HS-5 (cell line): Measurements from ENCODE around the gene ADAT1.

Experiments
- DNase-seq: peaks from one replicate; pipeline ENCODE4 v3.0.0-alpha.2; 2012; ENCODE audit warnings: low read depth

Gene ADAT1

DNA sequence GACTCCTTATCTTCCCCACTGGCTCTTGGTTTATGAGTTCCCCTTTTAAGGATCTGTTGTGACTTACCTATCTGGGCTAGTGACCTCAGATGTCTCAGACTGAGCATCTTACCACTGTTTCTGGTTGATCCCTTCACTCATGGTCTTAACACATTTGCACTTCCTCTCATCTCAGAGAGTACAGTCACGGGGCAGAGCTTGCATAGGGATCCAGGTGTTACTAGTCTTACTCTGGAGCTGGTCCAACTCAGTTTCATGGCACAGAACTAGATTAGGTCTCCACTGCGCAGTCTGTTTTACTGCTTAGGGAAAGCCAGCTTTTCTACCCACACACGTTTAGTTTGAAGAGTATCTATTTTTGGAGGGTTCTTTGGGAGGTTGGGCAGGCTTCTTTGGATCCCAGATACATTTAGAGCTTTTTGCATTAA is 46.7 kb downstream of the ADAT1 start:
- no peak for DNase-seq

DNA sequence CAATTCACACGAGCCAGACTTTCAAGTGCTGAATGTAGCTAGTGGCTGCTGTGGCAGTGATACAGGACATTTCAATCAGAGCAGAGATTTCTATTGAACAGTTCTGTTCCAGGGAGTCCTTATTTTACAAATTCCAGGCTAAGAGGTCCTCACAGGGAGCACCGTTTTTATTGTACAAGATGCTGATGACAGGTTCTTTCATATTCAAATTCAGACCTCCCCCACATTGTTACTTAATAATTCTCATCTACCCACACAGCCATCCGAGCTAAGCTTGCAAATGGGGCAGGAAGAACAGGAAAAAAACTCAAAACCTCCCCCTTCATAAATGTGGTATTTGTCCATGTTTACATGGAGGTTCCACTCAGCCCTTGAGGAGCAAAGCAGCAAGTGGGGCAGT is 47.1 kb downstream of the ADAT1 start:
- DNase-seq: no peak

DNA sequence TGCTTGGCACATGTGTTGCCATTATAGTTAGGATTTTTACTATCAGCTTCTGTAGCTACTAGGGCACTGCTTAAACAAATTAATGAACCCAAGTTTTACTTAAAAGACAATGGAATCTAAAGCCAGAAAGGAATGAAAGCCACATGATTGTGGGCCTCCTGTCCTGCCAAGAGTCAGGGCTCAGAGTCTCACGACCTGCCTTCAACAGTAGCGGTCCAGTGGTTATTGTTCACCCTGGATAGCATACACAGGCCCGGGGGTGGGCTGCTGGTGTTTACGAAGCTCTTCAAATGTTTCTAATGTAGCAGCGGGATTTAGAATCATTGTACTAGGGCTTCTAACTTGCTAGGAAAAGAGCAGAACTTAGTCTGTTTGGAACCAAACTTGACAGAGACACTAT is 49.1 kb downstream of the ADAT1 start:
- DNase-seq: no peak

DNA sequence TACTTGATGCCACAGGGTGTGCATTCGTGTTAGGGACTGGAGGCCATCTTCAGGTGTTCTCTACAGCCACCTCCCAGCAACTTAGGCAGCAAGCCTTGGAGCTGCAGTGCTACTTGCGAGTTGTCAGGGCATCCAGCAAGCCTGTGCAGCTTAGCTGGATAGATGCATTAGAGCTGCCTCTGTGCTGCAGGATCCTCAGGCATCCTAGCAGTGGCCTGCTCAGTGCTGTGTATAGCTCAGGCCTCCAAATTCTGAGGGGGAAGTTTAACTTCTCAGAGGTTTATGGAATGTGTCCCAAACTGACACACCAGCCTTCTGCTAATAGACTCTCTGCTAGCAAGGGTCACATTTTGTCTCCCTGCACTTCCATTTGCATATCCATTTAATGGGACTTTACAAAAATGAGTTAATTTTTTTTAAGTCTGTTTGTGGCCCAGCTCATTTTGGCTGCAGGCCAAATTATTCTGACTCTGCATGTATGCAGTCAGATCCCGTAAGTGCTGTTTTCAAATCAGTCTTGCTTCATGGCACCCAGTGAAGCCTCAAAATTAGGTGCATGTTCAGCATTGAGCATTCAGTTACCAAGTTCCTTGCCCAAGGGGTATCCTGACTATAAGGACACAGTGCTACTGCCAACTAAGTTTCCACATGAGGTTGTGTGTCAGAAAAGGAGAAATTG is 50.1 kb downstream of the ADAT1 start:
- DNase-seq: no peak

DNA sequence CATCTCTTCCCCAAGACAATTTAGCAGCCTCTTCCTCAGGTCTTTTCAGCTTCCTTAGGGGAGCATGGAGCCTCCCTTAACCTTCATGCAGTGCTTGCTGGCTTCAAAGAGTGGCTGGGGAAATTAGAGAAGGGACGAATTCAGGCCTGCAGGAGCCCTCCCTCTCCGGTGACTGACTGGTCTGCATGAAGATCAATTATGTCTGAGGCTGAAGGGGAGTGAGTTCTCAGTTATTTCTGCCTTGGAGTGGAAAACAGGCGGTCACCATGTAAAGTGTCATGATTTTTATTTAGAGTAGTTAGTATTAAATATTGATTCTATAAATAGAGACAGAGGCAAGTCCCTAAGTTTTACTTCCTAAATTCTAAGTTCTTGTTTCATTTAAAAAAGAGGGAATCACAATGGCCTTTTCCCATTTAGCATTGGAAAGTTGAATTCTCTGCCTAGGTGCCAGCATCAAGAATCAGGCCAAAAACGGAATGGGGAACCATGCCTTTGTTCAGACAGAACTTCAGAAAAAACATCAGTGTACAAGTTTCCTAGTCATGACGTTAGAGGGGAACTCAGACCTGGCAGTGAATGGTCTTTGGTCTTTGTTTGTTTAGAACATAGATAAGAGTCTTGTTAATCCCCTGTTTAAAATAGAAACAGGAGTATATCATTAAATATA is 52.5 kb downstream of the ADAT1 start:
- no peak for DNase-seq

DNA sequence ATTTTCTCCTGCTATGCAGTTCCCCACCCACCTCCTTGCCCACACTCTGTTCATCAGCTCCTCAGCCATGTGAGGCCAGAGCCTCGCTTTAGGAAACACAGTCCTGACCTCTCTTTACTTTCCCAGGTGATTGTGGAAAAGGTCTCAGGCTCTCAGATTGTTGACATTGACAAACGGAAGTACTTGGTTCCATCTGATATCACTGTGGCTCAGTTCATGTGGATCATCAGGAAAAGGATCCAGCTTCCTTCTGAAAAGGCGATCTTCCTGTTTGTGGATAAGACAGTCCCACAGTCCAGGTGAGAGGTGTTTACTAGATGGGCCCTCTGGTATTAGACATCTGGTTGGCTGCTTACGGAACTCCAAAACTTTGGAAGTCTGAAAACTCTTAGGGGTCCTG is 55.2 kb downstream of the ADAT1 start:
- no peak for DNase-seq

DNA sequence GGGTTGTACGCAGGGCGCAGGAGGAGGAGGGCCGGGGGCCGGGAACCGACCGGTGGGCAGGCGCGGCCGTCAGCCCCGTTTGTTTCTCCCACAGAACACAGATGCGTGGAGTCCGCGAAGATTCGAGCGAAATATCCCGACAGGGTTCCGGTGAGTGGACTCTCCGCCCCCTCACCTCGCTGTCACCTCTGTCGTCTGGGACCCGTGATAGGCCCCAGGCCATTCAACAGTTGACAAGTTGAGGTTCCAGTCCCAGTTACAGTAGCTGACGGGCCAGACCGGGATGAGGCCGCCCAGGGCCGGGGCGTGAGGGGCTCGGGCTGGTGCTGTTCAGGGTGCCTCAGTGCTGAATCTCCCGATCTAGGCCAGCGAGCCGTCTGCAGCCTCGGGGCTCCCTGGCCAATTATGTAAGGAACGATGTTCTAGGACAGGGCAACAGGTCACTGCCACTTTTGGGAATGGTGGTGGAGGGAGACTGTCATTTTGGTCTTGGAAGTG is 56.3 kb downstream of the ADAT1 start:
- DNase-seq: no peak

DNA sequence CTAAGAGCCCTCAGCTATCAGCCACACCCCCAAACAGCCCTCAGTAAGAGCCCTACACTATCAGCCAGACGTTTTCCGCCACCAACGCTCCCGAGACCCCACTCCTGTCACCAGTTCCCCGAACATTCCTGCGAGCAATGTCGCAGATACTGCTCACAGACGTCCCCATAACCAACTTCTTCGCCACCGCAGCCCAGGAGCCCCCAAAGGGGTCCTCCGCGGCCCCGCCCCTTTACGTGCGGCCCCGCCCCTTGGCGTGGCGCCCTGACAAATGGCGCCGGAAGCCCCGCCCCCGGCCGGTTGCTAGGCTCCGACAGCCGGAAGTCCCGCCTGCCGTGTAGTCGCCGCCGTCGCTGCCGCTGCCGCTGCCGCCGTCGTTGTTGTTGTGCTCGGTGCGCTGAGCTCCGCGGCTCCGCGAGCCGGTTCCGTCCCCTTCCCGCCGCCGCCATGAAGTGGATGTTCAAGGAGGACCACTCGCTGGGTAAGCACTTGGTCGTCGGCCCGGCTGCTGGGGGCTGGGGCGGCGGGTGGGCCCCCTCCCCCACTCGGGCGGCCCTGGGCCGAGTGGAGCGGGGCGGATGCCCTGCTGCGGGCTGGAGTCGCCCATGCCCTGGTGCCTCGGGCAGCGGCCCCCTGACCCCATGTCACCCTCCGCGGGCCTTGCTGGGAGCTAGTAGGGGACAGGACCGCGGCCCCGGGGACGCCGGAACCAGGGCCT is 56.9 kb downstream of the ADAT1 start, which contains the start of gene GABARAPL2:
Gene GABARAPL2 (plus strand): TSS at position 340 of the 718 bp plus-strand sequence. CDS start 108 bp downstream, at position 448.
- peak; percentile 77 for DNase-seq

DNA sequence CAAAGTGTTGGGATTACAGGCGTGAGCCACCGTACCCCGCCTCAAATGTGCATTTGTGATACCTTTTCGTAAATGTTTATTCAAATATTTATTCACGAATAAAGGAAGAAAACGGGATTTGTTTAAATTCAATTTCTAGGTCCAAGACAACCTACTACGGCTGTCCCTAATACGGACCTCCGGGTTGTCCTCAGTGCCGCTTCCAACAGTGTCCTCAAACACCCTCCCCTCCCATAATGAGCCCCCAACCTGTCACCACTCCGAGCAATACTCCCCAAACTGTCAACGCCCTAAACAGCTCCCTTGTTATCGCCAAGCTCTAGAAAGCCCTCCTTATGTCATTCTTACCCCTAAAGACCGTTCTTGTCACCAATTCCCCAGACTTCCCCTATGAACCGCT is 57.4 kb downstream of the ADAT1 start:
- DNase-seq: no peak

DNA sequence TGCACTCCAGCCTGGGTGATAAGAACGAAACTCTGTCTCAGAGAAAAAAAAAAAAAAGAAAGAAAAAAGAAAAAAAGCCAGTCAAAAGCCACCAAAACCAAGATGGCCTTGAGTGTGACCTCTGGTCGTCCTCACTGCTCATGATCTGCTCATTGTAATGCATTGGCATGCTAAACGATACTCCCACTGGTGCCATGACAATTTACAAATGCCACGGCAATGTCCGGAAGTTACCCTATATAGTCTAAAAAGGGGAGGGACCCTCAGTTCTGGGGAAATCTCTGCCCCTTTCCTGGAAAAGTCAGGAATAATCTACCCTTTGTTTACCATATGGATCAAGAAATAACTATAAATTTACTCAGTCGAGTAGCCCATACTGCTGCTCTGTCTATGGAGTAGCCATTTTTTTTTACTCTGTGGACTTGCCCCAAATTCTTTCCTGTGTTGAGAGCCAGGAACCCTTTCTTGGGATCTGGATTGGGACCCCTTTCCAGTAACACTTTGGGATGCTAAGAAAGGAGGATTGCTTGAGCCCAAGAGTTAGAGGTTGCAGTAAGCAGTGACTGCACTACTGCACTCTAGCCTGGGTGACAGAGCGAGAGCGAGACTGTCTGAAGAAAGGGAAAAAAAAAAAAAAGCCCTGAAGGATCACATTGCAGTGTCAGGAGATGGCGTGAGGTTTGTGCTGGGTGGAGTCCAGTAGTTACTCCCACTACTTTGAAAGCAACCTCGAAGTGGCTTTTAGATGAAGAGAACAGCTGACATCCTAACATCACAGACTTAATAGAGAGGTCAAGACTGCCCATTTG is 63.3 kb downstream of the ADAT1 start:
- no peak for DNase-seq

DNA sequence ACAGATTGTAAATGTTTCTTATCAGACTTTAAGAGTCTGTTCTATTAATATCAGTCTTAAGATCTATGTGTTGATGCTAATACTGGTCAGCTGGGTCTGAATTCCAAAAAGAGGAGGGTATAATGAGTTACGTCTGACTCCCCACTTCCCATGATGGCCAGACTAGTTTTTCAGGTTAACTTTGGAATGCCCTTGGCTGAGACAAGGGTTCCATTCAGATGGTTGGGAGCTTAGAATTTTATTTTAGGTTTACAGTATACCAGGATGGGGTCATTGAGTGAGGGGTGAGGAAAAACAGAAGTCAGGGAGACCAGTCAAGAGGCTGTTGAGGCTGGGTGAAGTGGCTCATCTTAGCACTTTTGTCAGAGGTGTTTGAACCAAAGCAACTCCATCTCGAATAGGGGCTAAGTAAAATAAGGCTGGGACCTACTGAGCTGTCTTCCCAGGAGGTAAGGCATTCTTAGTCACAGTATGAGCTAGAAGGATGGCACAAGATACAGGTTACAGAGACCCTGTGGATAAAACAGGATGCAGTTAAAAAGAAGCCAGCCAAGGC is 64.2 kb downstream of the ADAT1 start:
- no peak for DNase-seq

DNA sequence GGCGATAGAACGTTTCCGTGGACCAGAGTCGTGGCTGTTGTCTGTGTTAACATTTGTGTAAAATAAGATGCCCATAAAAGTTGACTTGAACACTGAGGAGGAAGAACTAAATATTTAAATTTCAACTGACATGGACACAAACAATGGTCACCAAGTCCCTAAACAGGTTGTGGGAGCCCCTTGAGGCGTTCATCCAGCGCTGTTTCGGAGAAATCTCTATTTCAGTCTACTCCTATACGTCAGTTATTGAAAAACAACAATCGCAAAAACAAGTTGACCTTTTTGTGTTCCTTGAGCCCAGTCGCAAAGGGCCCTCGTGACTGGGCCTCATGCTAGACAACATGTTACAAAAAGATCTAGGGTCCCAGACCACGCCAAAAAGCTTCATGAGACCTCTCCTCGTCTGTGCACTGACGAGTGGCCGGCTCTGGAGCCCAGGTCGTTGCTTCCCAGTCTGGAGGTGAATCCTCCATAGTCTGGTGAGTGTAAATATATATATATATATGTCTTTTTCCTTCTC is 66.6 kb downstream of the ADAT1 start:
- no peak for DNase-seq

DNA sequence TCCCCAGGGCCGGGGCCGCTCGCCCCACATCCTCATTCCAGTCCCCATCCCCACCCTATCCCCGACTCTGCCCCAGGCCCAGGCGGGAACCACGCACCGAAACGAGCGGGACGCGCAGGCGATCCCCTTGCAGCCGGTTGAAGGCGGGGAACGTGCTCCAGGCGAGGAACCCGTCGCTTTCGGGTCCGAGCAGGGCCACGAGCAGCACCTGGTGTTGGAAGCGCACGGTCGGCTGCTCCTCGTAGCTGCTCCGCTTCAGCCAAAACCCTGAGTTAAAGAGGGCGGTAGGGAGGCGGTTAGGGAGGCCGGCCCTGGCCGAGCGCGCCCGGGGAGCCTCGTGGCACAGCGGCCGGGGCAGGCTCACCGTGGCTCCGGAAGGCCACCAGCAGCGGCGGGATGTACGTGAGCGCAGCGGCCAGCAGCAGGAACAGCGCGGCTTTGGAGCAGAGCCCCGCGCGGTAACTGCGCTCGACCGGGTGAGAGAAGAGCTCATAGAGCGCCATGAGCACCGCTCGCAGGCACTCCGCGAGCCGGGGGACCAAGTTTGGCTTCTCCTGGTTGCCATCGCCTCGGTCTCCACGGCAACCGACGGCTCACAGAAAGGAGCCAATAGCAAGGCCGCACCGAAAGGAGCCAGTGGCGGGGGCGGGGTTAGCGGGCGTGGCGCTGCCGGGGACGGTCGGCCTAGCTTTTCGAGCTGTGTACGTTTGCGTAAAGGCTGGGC is 67.2 kb downstream of the ADAT1 start, which contains the start of gene TMEM231:
Gene TMEM231 (minus strand): TSS at position 546 of the 724 bp plus-strand sequence. CDS start 43 bp downstream, at position 503.
- peak; percentile 74 for DNase-seq

DNA sequence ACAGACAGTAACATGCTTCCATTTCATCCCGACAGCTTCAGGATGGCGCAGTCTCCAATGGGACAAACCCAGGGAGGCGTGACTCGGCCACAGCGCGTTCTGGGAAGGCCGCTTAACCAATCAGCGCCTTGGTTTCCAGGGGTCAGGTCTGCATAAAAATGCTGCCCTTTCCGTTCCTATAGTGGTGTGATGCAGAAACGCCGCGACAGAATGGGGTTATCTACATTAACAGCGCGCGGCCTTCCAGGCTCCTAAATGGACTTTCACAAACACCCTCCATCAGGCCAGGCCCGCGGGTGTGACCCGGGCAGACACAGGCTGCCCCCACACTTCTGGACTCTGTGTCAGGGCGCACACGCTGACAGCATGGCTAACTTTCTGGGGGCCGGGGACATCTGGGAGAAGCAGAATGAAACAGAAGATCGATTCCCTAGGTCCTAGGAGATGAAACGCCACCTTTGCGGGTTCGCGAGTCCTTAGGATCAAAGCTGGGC is 67.8 kb downstream of the ADAT1 start:
- DNase-seq: peak; percentile 93

DNA sequence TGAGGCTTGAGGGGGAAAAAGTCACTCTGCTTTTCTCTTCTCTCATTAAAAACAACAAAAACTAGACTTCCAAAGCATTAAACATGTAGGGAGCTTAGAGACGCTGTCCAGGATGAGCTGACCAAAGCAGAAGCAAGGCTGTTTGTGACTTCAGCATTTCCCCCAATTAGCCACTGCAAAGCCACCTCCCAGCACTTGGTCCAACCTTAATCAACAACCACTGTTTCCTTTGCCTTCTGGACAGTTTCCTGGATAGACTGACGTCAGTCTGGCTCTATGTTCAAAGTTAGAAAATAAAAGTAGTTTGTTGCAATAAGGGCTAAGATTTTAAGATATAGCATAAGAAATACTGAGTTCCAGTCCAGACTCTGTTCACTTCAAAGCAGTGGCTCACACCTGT is 70.1 kb downstream of the ADAT1 start:
- DNase-seq: no peak

DNA sequence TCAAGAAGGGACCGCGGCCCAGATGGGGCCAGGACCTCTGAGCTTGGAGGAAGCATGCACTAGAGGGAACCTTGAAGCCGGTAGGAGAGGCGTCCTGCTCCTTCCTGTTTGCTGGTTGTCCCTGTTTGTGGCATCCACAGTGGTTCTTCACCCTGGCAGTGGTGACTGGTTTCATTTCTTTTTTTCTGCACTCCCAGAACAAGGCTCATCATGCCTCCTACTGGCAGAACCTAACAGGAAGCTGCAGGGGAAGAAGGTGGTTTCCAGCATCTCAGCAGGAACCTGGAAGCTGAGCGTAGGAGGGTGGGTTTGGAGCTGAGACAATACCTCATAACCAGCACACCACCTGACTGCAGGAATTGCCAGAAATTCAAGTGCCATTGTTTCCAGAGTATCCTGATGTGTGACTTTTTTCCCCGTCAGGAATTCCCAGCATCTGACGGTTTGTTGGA is 72.8 kb downstream of the ADAT1 start:
- no peak for DNase-seq
